Smooth muscle cell (in vitro differentiated cells): ENCODE results near the gene TRPC5OS. TPM values are rescaled to one million over a fixed set of nuclear protein-coding genes. Genes with fewer than 3 reads are reported as not detected.

Experiments
- DNase-seq: peaks from one replicate; lab custom pipeline; 2025; ENCODE audit not compliant: unreplicated experiment; lab: John Stamatoyannopoulos, UW
- H2AFZ ChIP-seq: fragments of 200-600 bp; sonication (generic); 2 replicates; pipeline ENCODE4 v1.6.0; 2016; ENCODE audit warnings: antibody characterized with exemption, low read depth, mild to moderate bottlenecking
- H3F3A ChIP-seq: fragments of 200-600 bp; sonication (generic); 2 replicates; pipeline ENCODE4 v1.6.0; 2017; ENCODE audit warnings: antibody characterized with exemption, low read depth
- H3K27ac ChIP-seq: fragments of 200-600 bp; sonication (generic); 2 replicates; pipeline ENCODE4 v1.5.1; 2016; ENCODE audit warnings: low read depth, mild to moderate bottlenecking
- H3K27me3 ChIP-seq: fragments of 200-600 bp; sonication (generic); 2 replicates; pipeline ENCODE4 v1.6.1; 2016; ENCODE audit warnings: low read depth, mild to moderate bottlenecking
- H3K36me3 ChIP-seq: fragments of 200-600 bp; sonication (generic); 2 replicates; pipeline ENCODE4 v1.5.1; 2016; ENCODE audit warnings: low read depth
- H3K4me1 ChIP-seq: fragments of 200-600 bp; sonication (generic); 2 replicates; pipeline ENCODE4 v1.5.1; 2016; ENCODE audit warnings: low read depth
- H3K4me2 ChIP-seq: fragments of 200-600 bp; sonication (generic); 2 replicates; pipeline ENCODE4 v1.6.0; 2016; ENCODE audit warnings: mild to moderate bottlenecking
- H3K4me3 ChIP-seq: fragments of 200-600 bp; sonication (generic); 2 replicates; pipeline ENCODE4 v1.5.1; 2016; ENCODE audit warnings: mild to moderate bottlenecking
- H3K79me2 ChIP-seq: fragments of 200-600 bp; sonication (generic); 2 replicates; pipeline ENCODE4 v1.6.0; 2016; ENCODE audit warnings: low read depth, mild to moderate bottlenecking
- H3K9ac ChIP-seq: fragments of 200-600 bp; sonication (generic); 2 replicates; pipeline ENCODE4 v1.6.0; 2016; ENCODE audit warnings: low read depth
- H3K9me3 ChIP-seq: fragments of 200-600 bp; sonication (generic); replicated peaks from 2 replicates; pipeline ENCODE4 v1.5.1; 2016; ENCODE audit warnings: low read depth
- H4K20me1 ChIP-seq: fragments of 200-600 bp; sonication (generic); 2 replicates; pipeline ENCODE4 v1.6.0; 2016; ENCODE audit warnings: low read depth
- CTCF ChIP-seq: fragments of 200-600 bp; sonication (generic); IDR thresholded peaks from 2 replicates; pipeline ENCODE4 v1.5.1; 2017; ENCODE audit warnings: borderline replicate concordance, mild to moderate bottlenecking, antibody characterized with exemption; ENCODE audit not compliant: insufficient read depth, poor library complexity, severe bottlenecking
- WGBS: methylation state at CpG from one replicate; pipeline ENCODE4 v1.1.7; 2016; ENCODE audit warnings: low lambda C conversion rate; 5-methylcytosine and 5-hydroxymethylcytosine counted together
- polyA plus RNA-seq: library from polyadenylated mRNA; unstranded; fragments of >200 nt; fragmentation: Nextera tagmentation; extraction: Ambion mirVana; gene quantifications from 2 replicates; pipeline ENCODE4 v1.2.1, GENCODE V29; 2016
- total RNA-seq: library from RNA; depleted of rRNA; stranded (reverse); fragments of >200 nt; gene quantifications from 2 replicates; pipeline ENCODE4 v1.2.3, GENCODE V29; 2014

TRPC5OS gene
- total and polyA plus RNA-seq, 2 experiments from 2014 or later, result 0.45 TPM; not detected in 1

DNA sequence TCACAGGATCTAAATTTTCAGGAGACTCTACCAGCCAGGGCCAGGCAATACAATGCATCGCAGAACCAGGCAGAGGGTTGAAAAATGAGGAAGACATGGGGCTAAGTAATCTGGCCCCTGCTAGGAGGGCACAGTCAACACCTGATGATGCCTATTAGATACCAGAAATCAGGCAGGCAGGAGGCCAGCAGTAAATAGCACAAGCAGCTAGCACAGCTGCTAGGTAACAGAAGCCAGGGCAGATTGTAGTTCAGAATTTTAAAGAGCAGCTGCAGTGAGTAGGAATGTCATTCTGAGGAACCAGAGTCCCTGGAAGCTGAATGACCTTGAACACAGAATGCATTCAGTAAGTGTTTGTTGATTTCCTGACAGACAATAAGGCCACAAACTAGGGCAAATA, 38.8 kb upstream of the TRPC5OS start:
- Histone ChIP-seq H2AFZ (no peak overlapping the region), H4K20me1 (no peaks in the 10 kb centered on the region), H3K79me2 (no peaks in the 10 kb centered on the region), H3K36me3 (no peaks in the 10 kb centered on the region), H3K27me3 (peaks cover 4% of the 10 kb centered on the region), H3K9ac (no peak overlapping the region), H3K4me3 (no peak overlapping the region), H3K4me2 (no peak overlapping the region), H3F3A (no peaks in the 10 kb centered on the region), H3K27ac (no peak overlapping the region), H3K4me1 (no peaks in the 10 kb centered on the region), H3K9me3 (no peaks in the 10 kb centered on the region)
- no peak for TF ChIP-seq CTCF
- WGBS, result 90% methylated on average over 1 of the region's 1 CpG
- no peak for DNase-seq

- DNase-seq, result no peak
- Histone ChIP-seq H3F3A (no peaks in the 10 kb centered on the region), H3K27me3 (no peaks in the 10 kb centered on the region), H3K79me2 (no peaks in the 10 kb centered on the region), H3K4me1 (no peaks in the 10 kb centered on the region), H3K9ac (no peak overlapping the region), H3K36me3 (no peaks in the 10 kb centered on the region), H3K4me3 (no peak overlapping the region), H2AFZ (no peak overlapping the region), H3K9me3 (no peaks in the 10 kb centered on the region), H3K27ac (no peak overlapping the region), H3K4me2 (no peak overlapping the region), H4K20me1 (no peaks in the 10 kb centered on the region)
- TF ChIP-seq CTCF, result no peak
- 82% methylated on average over 4 of the region's 4 CpGs for WGBS
Observed at GRCh38 chrX:111847491-111848133, 28.4 kb upstream of the TRPC5OS start.

DNA sequence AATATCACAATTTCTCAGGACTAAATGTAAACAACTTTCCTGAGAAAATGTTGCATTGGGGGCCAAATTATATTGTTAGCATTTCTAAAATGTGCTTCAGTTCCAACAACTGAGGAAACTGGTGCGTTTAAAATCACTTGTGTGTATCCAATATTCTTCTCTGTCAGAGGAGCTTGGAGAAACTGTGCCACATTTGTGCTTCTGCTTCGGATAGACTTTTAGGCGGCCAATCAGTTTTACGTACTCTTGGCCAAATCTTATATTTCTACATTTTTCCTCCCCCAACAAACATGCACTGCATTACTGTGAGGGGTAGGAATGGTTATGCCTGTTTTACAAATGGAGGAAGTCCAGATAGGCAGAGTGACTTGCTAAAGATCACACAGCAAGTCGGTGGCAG, 27.4 kb upstream of the TRPC5OS start:
- H3K4me2 ChIP-seq, result no peak overlapping the region
- no peak overlapping the region for H3K27ac ChIP-seq
- H3K79me2 ChIP-seq, result no peaks in the 10 kb centered on the region
- H2AFZ ChIP-seq, result no peak overlapping the region
- H3K27me3 ChIP-seq, result no peaks in the 10 kb centered on the region
- TF ChIP-seq CTCF, result no peak
- no peak for DNase-seq
- no peak overlapping the region for H3K9ac ChIP-seq
- H3K4me3 ChIP-seq, result no peak overlapping the region
- H3K4me1 ChIP-seq, result no peaks in the 10 kb centered on the region
- 93% methylated on average over 5 of the region's 5 CpGs for WGBS
- H4K20me1 ChIP-seq, result no peaks in the 10 kb centered on the region
- no peaks in the 10 kb centered on the region for H3K36me3 ChIP-seq
- H3F3A ChIP-seq, result no peaks in the 10 kb centered on the region
- H3K9me3 ChIP-seq, result no peaks in the 10 kb centered on the region

DNA sequence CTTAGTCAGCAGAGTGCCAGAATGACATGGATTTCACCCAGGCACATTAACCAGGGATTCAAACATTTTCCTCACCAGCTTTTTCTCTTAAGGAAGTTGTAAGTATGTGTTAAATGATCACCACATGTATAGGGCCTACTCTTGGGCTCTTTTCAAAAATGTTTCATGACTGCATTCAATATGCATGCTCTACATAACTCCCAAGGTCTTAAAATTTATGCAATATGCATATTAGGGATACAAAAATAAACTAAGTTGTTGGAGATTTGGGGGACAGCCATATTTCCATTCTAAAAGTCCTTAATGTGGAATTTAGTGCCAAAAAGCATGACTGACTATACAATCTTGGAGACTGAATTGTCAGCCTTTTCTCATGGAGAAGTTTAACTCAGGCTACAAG, 25.0 kb upstream of the TRPC5OS start:
- Histone ChIP-seq H3K36me3 (no peaks in the 10 kb centered on the region), H3F3A (no peaks in the 10 kb centered on the region), H3K9ac (no peak overlapping the region), H3K79me2 (no peaks in the 10 kb centered on the region), H3K27ac (no peak overlapping the region), H3K4me2 (no peak overlapping the region), H3K9me3 (no peaks in the 10 kb centered on the region), H2AFZ (no peak overlapping the region), H3K4me1 (no peaks in the 10 kb centered on the region), H4K20me1 (no peaks in the 10 kb centered on the region), H3K27me3 (no peaks in the 10 kb centered on the region), H3K4me3 (no peak overlapping the region)
- DNase-seq, result no peak
- no peak for TF ChIP-seq CTCF
